Measurements from ENCODE around the gene BAHCC1. TPM values are rescaled to one million over a fixed set of nuclear protein-coding genes. Genes with fewer than 3 reads are reported as not detected.

Gene BAHCC1
- total RNA-seq, 1 experiment from 2014 or later, result 3.1 TPM

- Histone ChIP-seq H2BK120ac (ENCODE audit: low read depth, low read length, poor library complexity, severe bottlenecking) (no peak overlapping the region), H3T11ph (ENCODE audit: low read length) (no peak overlapping the region), H4K5ac (ENCODE audit: insufficient read length, low read depth, low read length) (no peak overlapping the region), H4K20me1 (ENCODE audit: control insufficient read depth, insufficient read depth, insufficient read length) (no peaks in the 10 kb centered on the region), H3K79me2 (ENCODE audit: insufficient read depth, low read length) (no peaks in the 10 kb centered on the region), H2AK5ac (ENCODE audit: insufficient read length, low read length) (no peak overlapping the region), H3K14ac (ENCODE audit: insufficient read depth, low read length) (no peak overlapping the region), H3K9ac (ENCODE audit: extremely low read depth, insufficient read length, low read length) (no peak overlapping the region), H2AFZ (ENCODE audit: low read length) (no peak overlapping the region), H3K27me3 (ENCODE audit: insufficient read depth, low read length) (no peaks in the 10 kb centered on the region; the same call in 1 of the 2 replicates), H3K4ac (ENCODE audit: low read depth, low read length) (no peak overlapping the region), H3K18ac (ENCODE audit: insufficient read length, low read depth, low read length) (no peak overlapping the region), H4K91ac (ENCODE audit: insufficient read length, low read depth, low read length) (no peak overlapping the region), H4K8ac (replicated peaks; ENCODE audit: insufficient read length, low read depth, low read length) (no peak overlapping the region), H3K56ac (ENCODE audit: insufficient read length, low read depth, low read length) (no peak overlapping the region), H3K4me1 (ENCODE audit: insufficient read depth, low read length) (no peaks in the 10 kb centered on the region), H2BK5ac (ENCODE audit: insufficient read length, low read length) (no peak overlapping the region), H2BK15ac (ENCODE audit: low read depth, low read length) (no peak overlapping the region), H3K79me1 (ENCODE audit: insufficient read depth, low read depth, low read length, poor library complexity, severe bottlenecking) (no peaks in the 10 kb centered on the region), H3K27ac (ENCODE audit: insufficient read length, low read depth, low read length) (no peak overlapping the region), H2BK20ac (ENCODE audit: low read depth, low read length, poor library complexity, severe bottlenecking) (no peak overlapping the region), H3K23me2 (ENCODE audit: insufficient read length, low read depth, low read length, poor library complexity, severe bottlenecking) (no peaks in the 10 kb centered on the region), H2BK12ac (ENCODE audit: insufficient read length, low read depth, low read length) (no peak overlapping the region), H3K4me2 (ENCODE audit: insufficient read depth, insufficient read length, low read length) (no peak overlapping the region), H3K9me3 (ENCODE audit: control insufficient read depth, low read depth, low read length) (no peaks in the 10 kb centered on the region), H3K23ac (ENCODE audit: insufficient read length, low read depth, low read length) (no peak overlapping the region)
- H3K27me3 Mint-ChIP-seq (ENCODE audit: low read depth), result peaks cover 52% of the 10 kb centered on the region
- H3K27ac Mint-ChIP-seq, result no peak overlapping the region
- WGBS (ENCODE audit: extremely low coverage, insufficient read length, low lambda C conversion rate), result no CpG with 5 or more reads among the region's 5 CpGs
- no peak overlapping the region for H3K4me3 Mint-ChIP-seq
- no peak for DNase-seq
- H3K36me3 Mint-ChIP-seq (ENCODE audit: insufficient read depth in 1 of 3, low read depth in 3 of 3), result no peaks in the 10 kb centered on the region
- no peak for TF ChIP-seq CTCF (conservative IDR thresholded peaks at IDR 0.05)
- H3K4me1 Mint-ChIP-seq, result peaks cover 2 to 5% of the 10 kb centered on the region in 2 experiments
- H3K9me3 Mint-ChIP-seq, result no peaks in the 10 kb centered on the region
Measured at GRCh38 chr17:81370294-81370693, 25.0 kb upstream of the BAHCC1 start.
